NCI-H2107 treated with DMSO at 0.1 percent for 48 hours (cell line): ENCODE results near the gene DYDC1.
"Not testable (repeated sequence)": the region's sequence is repeated elsewhere in the genome, so short reads cannot be mapped to it uniquely, and the experiment has no call there.

Experiments used
- DNase-seq: peaks from one replicate; lab custom pipeline; 2025; ENCODE audit not compliant: unreplicated experiment; lab: John Stamatoyannopoulos, UW

DYDC1 gene

GRCh38 chr10:80356563-80356988, at the start of gene DYDC1, which contains the start of gene DYDC2:
Gene DYDC1, minus strand, starts transcription at chr10:80356755. Its CDS starts 4,154 bp downstream, at chr10:80352601.
Gene DYDC2, plus strand, starts transcription at chr10:80356781. Its CDS starts 5,663 bp downstream, at chr10:80362444.
- DNase-seq, result peak; percentile 6

- no peak for DNase-seq
Observed at GRCh38 chr10:80406204-80406603, 49.6 kb upstream of the DYDC1 start.

- peak; percentile 41 for DNase-seq
Observed at GRCh38 chr10:80405626-80406025, 49.1 kb upstream of the DYDC1 start.

GRCh38 chr10:80405035-80405434, 48.5 kb upstream of the DYDC1 start:
- no peak for DNase-seq

- DNase-seq, result no peak
Observed at GRCh38 chr10:80400136-80400804, 43.7 kb upstream of the DYDC1 start.

- DNase-seq, result no peak
Observed at GRCh38 chr10:80397014-80397413, 40.5 kb upstream of the DYDC1 start.

GRCh38 chr10:80394358-80394916, 37.9 kb upstream of the DYDC1 start:
- DNase-seq, result no peak

GRCh38 chr10:80392250-80392649, 35.7 kb upstream of the DYDC1 start:
- no peak for DNase-seq

- no peak for DNase-seq
Observed at GRCh38 chr10:80390740-80391139, 34.2 kb upstream of the DYDC1 start.

GRCh38 chr10:80382989-80383388, 26.4 kb upstream of the DYDC1 start:
- no peak for DNase-seq

- no peak for DNase-seq
Observed at GRCh38 chr10:80380185-80380584, 23.6 kb upstream of the DYDC1 start.

GRCh38 chr10:80379701-80380100, 23.1 kb upstream of the DYDC1 start:
- no peak for DNase-seq

- DNase-seq, result no peak
Observed at GRCh38 chr10:80373502-80373901, 16.9 kb upstream of the DYDC1 start.

- no peak for DNase-seq
Observed at GRCh38 chr10:80372675-80373074, 16.1 kb upstream of the DYDC1 start.

GRCh38 chr10:80371467-80371866, 14.9 kb upstream of the DYDC1 start:
- no peak for DNase-seq

GRCh38 chr10:80365510-80365909, 9.0 kb upstream of the DYDC1 start:
- no peak for DNase-seq

GRCh38 chr10:80359644-80360043, 3.1 kb upstream of the DYDC1 start:
- no peak for DNase-seq

GRCh38 chr10:80358925-80359324, 2.4 kb upstream of the DYDC1 start:
- not testable (repeated sequence) for DNase-seq

GRCh38 chr10:80357851-80358125, 1.2 kb upstream of the DYDC1 start:
- no peak for DNase-seq

- no peak for DNase-seq
Observed at GRCh38 chr10:80356989-80357850, 665 bp upstream of the DYDC1 start.

GRCh38 chr10:80351220-80351619, 5.3 kb downstream of the DYDC1 start:
- DNase-seq, result no peak

- DNase-seq, result no peak
Observed at GRCh38 chr10:80350251-80350650, 6.3 kb downstream of the DYDC1 start.
